KOPT-K1 (cell line): Measurements from ENCODE around the gene TRMT2A.

Experiments
- H3K27ac ChIP-seq: fragments of 200-600 bp; sonication (generic); 2 replicates; pipeline ENCODE4 v1.5.1; 2016; ENCODE audit warnings: antibody characterized with exemption, mild to moderate bottlenecking, low read depth, low read length; ENCODE audit not compliant: poor library complexity, severe bottlenecking
- H3K36me3 ChIP-seq: fragments of 200-600 bp; sonication (generic); 2 replicates; pipeline ENCODE4 v1.5.1; 2017; ENCODE audit warnings: antibody characterized with exemption, mild to moderate bottlenecking, low read length, moderate library complexity; ENCODE audit not compliant: insufficient read depth
- H3K9me3 ChIP-seq: fragments of 200-600 bp; sonication (generic); 2 replicates; pipeline ENCODE4 v1.5.1; 2017; ENCODE audit warnings: antibody characterized with exemption, low read length, mild to moderate bottlenecking; ENCODE audit not compliant: insufficient read depth, poor library complexity, severe bottlenecking

Gene TRMT2A

DNA sequence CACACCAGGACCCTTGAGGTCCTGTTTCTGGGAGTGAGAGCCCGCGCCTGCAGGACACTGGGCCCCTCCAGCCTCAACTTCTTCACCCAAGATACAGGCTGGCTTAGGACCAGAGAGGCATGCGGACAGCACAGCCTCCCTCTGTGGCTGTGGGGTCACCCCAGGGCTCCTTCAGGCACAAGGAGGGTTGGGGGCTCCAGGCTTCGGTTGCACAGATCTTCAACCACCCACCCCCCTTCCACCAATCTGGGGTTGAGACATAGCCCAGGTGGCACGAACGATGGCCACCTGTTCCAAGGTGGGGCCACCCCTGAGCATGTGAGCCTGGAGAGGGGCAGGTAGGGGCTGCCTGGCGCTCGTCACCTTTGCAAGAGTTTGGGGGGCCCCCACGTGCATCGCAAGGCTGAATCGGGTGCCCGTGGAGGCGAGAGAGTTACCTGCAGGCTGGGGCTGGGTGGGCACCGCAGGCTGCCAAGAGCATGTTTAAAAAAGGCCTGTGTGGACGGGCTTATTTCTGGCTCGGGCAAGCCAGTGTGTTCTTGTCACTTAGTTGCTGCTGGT is 15.7 kb upstream of the TRMT2A start:
- Histone ChIP-seq H3K9me3 (no peaks in the 10 kb centered on the region), H3K36me3 (peaks cover 12% of the 10 kb centered on the region), H3K27ac (peak overlapping the region; percentile 52)

DNA sequence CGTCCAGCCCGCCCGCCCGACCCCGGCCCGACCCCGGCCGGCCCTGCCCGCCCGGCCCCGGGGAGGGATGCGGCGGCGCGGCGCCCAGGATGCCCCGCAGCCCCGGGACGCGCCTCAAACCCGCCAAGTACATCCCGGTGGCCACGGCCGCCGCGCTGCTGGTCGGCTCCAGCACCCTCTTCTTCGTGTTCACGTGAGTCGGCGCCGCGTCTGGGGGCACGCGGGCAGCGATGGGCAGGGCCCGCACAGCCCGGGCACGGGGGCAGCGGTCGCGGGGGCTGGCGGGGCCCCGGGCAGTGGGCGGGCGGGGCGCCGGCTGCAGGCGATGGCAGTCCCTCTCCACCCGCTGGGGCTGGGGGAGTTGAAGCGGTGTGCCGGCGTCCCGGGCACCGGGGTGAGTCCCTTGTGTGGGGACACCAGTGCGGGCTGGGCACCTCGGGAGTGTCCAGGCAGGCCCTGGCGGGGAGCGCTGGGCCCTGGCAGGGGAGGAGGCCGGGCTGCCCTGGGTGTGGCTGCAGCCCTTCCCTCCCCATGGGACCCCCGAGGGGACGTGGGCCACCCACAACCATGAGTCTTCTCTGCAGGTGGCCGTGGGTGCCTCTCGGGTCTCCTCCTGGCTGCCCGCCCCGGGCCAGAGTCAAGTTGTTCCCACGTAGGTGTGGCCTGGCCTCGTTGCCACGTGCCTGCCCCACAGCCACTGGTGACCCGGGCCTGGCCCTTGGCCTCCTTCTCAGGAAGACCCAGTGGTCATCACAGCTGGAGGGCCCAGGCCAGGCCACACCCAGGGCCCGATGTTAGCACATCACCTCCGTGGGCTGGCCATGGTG is 15.0 kb upstream of the TRMT2A start:
- Histone ChIP-seq H3K36me3 (peaks cover 19% of the 10 kb centered on the region), H3K27ac (peak overlapping the region; percentile 52), H3K9me3 (no peaks in the 10 kb centered on the region)

DNA sequence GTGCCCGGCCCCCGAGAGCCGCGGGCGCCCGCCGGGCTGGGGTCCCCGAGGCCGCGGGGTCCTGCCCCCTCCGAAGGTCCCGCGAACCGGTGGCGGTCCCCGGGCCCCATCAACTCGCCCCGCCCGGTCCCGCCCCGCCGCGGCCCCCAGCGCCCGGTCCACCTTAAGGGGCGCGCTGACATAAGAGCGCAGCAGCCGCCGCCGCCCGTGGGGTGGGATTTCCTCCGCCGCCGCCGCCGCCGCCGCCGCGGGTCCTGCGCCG is 14.5 kb upstream of the TRMT2A start, which contains the start of gene ZDHHC8:
Gene ZDHHC8 (plus strand): TSS at position 208 of the 262 bp plus-strand sequence. CDS start 144 bp downstream, outside the sequence.
- H3K27ac ChIP-seq: peak within 1 kb of the TSS; percentile 72
- H3K36me3 ChIP-seq: peaks cover 25% of the 10 kb centered on the region
- no peaks in the 10 kb centered on the region for H3K9me3 ChIP-seq

DNA sequence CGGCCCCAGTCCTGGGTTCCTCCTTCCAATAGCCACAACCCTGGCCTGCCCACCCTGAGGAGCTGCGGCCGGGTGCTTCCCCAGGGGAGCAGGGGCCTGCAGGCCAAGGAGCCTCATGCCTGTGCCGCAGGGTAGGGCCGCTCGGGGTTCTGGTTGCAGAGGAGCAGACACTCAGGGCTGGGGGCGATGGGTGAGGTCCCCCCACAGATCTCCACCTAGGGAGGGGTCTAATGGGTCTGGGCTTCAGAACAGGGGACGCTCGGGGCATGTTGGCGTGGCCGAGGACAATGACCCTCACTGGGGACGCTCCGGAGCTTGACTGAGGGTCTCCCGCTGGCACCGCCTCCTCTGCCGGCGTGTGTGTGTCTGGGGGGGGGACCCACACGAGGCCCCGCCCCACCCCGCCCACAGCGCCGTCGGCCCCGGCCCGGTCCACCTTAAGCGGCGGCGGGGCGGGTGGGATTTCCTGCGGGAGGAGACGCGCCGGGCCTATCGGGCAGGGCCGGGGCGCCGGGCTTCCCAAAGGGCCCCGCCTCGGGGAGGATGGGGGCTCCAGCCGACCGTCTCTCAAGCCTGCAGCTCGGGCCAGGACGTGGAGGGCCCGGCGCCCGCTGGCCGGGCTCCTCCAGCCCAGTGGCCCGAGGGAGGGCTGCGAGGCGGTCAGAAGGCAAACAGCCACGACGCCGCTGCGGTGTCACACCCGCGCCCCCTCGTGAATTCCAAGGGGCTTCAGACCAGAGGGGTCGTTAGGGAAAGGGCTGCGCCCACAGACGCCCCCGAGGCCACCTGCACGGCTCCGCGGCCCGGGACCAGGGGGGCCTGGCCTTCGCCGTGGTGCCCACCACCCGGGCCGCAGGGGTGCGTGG is 13.9 kb upstream of the TRMT2A start:
- Histone ChIP-seq H3K9me3 (no peaks in the 10 kb centered on the region), H3K27ac (peak overlapping the region; percentile 72), H3K36me3 (peaks cover 30% of the 10 kb centered on the region)

DNA sequence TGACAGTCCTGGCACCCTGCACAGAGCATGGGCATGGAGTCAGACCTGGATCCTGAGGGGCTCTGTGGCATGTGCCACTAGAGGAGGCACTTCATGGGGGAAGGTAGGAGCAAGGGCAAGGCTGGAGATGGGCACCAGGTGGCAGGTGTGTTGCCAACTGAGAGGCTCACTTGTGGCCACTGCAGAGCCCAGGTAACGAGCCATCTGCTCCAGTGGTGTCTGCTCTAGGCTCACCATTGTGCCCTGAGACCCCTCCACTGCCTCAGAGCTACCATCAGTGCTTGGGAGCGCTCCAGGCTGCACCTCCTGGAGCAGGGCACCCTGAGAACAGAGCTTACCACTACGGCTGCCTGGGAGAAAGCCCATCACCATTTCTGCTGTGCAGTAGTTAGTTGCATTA is 13.3 kb upstream of the TRMT2A start:
- H3K9me3 ChIP-seq: no peaks in the 10 kb centered on the region
- H3K36me3 ChIP-seq: peaks cover 37% of the 10 kb centered on the region
- H3K27ac ChIP-seq: no peak overlapping the region

DNA sequence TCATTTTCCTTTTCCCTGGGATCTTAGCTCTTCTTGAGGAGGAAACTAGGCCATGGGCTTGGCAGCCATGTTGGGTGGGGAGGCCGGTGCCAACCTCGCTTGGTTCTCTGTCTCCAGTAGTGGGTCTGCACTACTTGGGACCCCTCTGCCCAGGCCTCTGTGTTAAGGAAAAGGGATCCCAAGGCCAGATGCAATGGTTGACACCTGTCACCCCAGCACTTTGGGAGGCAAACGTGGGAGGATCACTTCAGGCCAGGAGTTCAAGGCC is 12.7 kb upstream of the TRMT2A start:
- Histone ChIP-seq H3K9me3 (no peaks in the 10 kb centered on the region), H3K36me3 (peaks cover 43% of the 10 kb centered on the region), H3K27ac (peak overlapping the region; percentile 46)

DNA sequence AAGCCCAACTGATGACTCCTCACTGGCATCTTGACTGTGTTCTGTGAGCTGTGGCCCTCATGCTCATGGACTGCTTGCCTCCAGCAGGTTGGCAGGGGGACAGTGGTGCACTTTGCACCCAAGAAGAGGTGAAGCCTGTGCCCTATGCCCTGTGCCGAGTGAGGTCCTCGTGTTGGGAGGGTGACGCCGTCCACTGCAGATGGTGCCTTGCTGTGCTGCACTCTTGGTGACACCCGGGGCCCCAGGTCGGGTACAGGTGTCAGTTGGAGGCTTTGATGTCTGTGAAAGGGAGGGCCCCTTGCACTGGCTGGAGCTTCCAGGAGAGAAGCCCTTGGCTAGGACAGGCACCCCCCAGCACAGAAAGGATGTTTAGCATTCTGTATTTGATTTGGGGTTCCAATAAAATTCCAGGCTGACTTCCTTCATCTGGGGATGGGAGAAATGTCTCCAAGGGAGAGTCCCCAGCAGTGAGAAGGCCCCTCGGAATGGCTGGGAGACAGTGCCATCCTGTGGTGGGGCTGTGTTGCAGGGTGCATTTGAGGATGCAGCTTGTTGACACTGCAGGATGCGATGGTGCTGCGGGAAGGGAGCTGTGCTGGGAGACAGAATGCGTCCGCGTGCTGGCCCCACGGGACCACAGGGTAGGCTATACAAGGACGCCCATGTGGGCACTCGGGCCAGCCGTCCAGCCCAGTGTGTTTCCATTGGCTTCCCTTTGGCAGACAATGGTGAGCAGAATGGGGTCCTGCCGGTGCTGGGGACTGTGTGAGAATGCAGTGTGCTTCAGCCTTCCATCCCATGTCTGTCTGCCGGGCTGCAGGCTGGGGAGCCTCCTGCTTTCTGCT is 12.1 kb upstream of the TRMT2A start:
- peak overlapping the region; percentile 46 for H3K27ac ChIP-seq
- H3K36me3 ChIP-seq: peaks cover 49% of the 10 kb centered on the region

DNA sequence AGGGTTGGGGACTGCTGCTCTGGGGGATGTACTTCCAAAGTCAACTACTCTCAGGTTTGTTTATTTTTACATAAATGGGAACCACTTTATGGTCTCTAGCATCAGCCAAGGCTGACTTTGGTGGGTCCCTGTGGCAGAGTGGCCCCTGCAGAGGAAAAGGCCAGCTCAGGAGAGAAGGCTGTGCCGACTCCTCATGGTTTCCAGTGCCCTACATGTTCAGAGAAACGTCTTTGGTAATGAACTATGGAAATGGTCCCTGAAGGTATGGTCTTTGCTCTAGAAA is 11.5 kb upstream of the TRMT2A start:
- H3K9me3 ChIP-seq: no peaks in the 10 kb centered on the region
- peak overlapping the region; percentile 46 for H3K27ac ChIP-seq
- H3K36me3 ChIP-seq: peaks cover 54% of the 10 kb centered on the region

More for the DNA sequence above, 12.1 kb upstream of the TRMT2A start:
- no peaks in the 10 kb centered on the region for H3K9me3 ChIP-seq

DNA sequence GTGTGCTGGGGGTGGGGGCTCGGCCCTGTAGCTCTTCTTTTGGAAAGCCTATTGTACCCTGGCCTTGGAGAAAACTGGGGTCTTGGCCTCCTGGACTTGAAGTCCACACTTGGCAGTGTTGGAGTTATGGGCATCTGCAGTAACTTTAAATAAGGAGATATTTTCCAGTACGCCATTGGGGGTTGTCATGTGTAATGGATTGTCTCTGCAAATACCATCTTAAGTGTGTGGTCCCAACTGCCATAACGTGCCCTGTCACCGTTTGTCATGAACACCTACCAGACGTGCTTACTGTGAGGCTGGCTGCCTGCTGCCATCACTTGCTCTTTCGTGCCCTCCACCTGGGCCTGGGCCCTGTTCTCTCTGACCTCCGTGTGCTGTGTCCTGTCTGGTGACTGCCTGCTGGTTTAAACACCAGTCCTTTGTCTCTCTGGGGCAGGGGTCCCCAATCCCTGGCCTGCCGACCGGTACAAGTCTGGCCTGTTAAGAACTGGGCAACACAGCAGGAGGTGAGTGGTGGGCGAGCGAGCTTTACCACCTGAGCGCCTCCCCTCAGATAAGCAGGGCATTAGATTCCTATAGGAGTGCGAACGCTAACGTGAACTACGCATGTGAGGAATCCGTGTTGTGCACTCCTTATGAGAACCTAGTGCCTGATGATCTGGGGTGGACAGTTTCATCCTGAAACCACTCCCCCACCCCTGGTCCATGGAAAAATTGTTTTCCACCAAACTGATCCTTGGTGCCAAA is 11.0 kb upstream of the TRMT2A start:
- H3K9me3 ChIP-seq: no peaks in the 10 kb centered on the region
- H3K36me3 ChIP-seq: peaks cover 60% of the 10 kb centered on the region
- H3K27ac ChIP-seq: peak overlapping the region; percentile 46

DNA sequence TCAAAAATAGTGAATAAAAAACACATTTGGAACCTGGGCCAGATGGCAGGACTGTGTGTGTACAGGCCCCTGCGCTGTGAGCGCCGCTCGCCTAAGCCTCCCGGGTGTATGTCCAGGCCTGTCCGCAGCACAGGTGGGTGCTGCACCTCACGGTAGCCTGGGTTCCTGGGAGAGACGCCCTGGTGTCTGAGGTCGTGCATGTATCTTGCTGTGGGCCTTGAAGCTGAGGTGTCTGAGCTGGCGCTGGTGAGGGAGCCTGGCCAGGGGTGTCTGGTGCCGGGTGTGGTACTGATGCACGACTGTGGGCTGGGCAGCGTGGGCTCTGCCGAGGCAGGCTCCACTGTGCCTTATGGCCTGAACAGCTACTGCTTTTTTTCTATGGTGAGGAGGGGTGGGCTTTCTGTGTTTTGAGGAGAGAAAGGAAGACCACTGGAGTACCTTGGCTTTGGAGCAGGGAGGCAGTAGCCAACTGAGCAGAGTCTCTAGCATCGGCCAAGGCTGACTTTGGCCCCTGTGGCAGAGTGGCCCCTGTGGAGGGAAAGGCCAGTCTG is 10.4 kb upstream of the TRMT2A start:
- Histone ChIP-seq H3K27ac (peak overlapping the region; percentile 46), H3K36me3 (peaks cover 66% of the 10 kb centered on the region)

DNA sequence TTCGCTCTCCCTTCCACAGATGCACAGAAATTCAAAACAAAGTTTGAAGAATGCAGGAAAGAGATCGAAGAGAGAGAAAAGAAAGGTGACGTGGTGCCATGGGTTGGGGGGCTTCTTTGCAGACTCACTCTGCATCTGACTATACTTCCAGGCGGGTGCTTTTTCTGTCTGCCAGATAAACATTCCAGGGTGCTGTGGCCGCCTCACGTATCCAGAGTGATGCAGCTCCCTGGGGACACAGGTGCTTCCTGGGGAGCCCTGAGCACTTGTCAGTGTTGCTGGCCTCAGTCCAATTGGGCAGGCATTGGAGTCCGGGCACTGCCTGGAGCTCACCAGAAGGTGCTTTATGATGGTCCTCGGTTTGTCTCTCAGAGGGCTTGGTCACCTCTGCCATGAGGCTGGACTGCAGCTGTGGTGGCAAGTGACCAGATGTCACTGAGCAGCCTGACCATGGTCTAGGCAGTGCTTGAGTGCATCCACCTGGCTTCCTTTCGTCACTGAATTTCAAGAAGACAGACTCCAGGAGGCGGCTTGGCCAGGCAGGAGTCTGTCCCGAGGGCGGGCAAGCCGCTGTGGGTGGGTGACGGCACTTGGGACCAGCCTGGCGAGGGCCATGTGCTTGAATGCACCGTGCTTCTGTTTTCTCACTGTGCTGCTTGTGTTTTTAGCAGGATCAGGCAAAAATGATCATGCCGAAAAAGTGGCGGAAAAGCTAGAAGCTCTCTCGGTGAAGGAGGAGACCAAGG is 9.4 kb upstream of the TRMT2A start:
- Histone ChIP-seq H3K9me3 (no peaks in the 10 kb centered on the region), H3K36me3 (peaks cover 76% of the 10 kb centered on the region), H3K27ac (no peak overlapping the region)

More for the DNA sequence above, 10.4 kb upstream of the TRMT2A start:
- H3K9me3 ChIP-seq: no peaks in the 10 kb centered on the region

DNA sequence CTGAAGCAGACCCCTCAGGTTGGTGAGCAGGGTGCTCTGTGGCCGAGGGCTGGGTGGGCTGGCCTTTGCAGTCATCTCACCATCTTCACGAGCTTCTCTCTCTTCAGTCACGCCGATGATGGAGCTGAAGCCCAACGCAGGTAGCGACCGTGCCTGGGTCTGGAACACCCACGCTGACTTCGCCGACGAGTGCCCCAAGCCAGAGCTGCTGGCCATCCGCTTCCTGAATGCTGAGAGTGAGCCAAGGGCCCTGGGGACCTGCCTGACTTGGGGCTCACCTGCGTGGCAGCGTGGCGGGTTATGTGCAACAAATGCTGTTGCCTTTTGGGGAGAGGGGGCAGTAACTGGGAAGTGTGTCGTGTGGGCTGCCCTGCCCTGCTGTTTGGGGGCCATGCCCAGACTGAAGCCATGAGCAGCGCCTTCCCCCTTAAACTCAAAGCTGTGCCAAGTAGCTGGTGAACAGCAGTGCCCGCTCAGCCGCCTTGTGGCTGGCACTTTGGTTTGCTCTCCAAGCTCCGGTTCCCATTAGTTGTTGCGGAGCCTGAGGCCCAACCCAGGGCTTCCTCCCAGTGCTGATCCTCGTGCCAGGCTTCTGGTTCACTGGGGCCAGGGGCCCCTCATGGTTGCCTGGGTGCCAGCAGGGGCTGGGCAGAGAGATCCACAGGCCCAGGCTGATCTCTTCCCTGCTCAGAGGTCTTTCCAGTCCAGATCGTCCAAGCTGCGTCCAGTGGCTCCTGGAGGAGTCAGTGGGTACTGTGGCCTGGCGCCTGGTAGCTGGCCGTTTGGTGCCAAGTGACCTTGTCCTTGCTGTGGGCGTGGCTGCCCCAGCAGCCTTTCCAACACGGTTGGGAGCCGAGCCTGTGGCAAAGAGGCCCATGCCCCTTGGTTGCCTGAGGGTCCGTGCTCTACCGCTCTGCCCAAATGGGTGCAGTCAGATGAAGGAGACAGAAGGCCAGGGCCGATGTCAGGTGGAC is 8.5 kb upstream of the TRMT2A start:
- Histone ChIP-seq H3K36me3 (peaks cover 85% of the 10 kb centered on the region), H3K27ac (no peak overlapping the region), H3K9me3 (no peaks in the 10 kb centered on the region)
